RWPE1 (cell line): Measurements from ENCODE around the gene SLMAP.

Source experiments
- CTCF ChIA-PET: fragments of 350-600 bp; sonication (Branson Sonifier 250); formaldehyde crosslinking; extraction: SDS; loops from one replicate; lab custom pipeline; 2021; lab: Yijun Ruan, JAX
- POLR2A ChIA-PET: fragments of 400-600 bp; formaldehyde crosslinking; extraction: SDS; loops from one replicate; lab custom pipeline; 2020; ENCODE audit warnings: antibody characterized with exemption; ENCODE audit not compliant: low non-redundant PET; lab: Yijun Ruan, JAX
- DNase-seq: peaks from one replicate; pipeline ENCODE4 v3.0.0; 2012; ENCODE audit warnings: low spot score
- H3K27ac ChIP-seq: fragments of 450-650 bp; 2 replicates; pipeline ENCODE4 v1.5.1; 2017
- CTCF ChIP-seq: fragments of 450-650 bp; conservative IDR thresholded peaks from 2 replicates; pipeline ENCODE4 v1.5.1; 2017; ENCODE audit warnings: low read depth, mild to moderate bottlenecking

SLMAP gene

DNA sequence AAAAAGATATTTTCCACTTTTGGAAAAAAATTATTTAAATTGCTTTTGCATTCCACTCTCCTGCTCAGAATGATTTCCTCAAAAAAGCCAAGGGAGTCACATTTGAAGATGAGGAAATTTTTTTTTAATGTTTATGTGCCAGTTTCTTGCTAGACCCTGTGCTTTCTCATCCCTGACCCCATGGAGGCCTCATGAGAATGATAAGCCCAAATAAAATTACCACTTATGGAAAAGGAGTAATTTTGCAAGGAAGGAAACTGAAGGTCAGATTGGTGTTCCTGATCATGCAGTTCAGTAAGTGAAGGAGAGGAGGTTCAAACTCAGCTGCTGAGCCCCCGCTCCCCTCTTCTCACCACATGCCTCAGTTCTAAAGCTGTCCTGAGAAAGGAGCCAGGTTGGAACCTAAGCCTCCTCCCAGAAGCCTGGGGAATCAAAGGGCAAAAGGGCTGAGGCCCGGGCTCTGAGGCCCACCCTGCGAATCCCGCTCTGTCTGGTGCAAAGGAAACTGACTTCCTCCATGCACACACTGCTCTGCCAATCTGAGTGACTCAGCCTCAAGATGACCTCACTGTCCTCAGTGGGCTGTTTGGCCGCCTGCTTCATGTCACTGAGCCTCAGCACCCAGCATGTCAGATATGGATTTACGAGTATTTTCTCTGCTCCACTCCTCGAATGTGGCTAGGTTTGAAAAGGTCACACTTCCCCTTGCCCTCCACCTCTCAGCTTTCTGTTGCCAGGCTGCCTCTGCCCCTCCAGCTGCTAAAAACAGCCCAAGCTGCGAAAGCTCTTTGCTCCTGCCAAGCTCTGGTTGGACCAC, 195.2 kb downstream of the SLMAP start:
- POLR2A ChIA-PET = no interaction called here
- TF ChIP-seq CTCF = no peak
- peak overlapping the region; percentile 82 for H3K27ac ChIP-seq
- DNase-seq = peak; percentile 51
- CTCF ChIA-PET = no interaction called here

- DNase-seq = no peak
- H3K27ac ChIP-seq = peak overlapping the region; percentile 82
- TF ChIP-seq CTCF = no peak
- POLR2A ChIA-PET = no interaction called here
- CTCF ChIA-PET = no interaction called here
These were observed 196.1 kb downstream of the SLMAP start for GRCh38 chr3:57952208-57952631.

DNA sequence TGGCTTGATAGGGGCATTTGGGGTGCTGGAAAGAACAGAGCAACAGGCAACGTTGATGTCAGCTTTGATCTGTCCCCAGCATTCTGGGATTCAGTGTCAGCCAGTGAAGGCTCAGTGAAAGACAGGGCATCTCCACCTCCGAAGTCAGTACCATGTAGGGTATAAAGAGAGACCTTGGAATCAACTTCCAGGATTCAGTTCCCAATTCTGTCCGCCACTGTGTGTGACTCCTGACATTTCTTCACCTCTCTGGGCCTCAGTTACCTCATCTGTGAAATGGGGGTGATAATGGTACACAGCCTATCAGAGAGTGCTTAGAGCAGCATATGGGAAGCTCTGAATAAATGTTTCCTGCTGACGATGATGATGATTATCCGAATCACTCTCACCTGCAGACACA, 196.5 kb downstream of the SLMAP start:
- TF ChIP-seq CTCF = no peak
- DNase-seq = no peak
- POLR2A ChIA-PET = no interaction called here
- H3K27ac ChIP-seq = peak overlapping the region; percentile 36; the same call in 1 of the 2 replicates
- CTCF ChIA-PET = no interaction called here

- no peak for DNase-seq
- H3K27ac ChIP-seq = peak overlapping the region; percentile 36
- ChIA-PET CTCF (no interaction called here), POLR2A (no interaction called here)
- TF ChIP-seq CTCF = no peak
These were observed 197.5 kb downstream of the SLMAP start for GRCh38 chr3:57953576-57953975.

- peak overlapping the region; percentile 74 for H3K27ac ChIP-seq
- CTCF ChIA-PET = no interaction called here
These were observed 200.2 kb downstream of the SLMAP start for GRCh38 chr3:57956119-57956832.

DNA sequence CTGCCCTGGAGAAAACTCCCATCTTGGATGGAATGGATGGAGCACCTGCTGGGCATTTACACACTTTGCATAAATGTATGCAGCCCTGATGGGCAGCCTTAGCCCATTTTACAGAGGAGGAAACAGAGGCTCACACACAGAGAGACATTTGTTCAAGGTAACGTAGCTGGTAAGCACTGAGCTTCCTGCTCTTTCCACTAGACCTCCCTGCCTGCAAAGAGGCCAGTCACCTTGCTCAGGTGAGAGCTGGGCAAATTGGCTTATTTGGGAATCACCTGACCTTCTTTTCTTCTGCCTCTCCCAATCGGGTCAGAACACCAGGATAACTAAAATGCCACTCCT, 200.7 kb downstream of the SLMAP start:
- CTCF ChIA-PET = no interaction called here
- TF ChIP-seq CTCF = no peak
- peak overlapping the region; percentile 74 for H3K27ac ChIP-seq
- DNase-seq = no peak
- POLR2A ChIA-PET = no interaction called here

More at GRCh38 chr3:57956119-57956832, 200.2 kb downstream of the SLMAP start:
- no peak for DNase-seq
- POLR2A ChIA-PET = no interaction called here
- TF ChIP-seq CTCF = no peak
